ENCODE measurements around the gene CDK17.

DNA sequence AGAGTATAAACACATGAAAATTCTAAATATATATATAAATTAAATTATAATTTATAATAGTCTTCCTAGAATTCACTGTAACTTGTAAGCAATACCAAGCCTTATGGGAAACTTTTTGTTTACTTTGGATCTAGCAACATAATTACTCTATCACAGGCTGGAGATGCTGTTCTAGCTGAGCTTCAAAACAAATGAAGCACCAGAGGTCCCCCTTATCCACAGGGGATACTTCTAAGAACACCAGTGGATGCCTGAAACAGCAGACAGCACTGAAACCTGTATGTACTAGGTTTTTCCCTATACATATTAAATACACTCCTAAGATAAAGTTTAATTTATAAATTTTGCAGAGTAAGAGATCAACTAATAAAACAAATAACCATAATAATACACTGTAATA, 96.6 kb downstream of the CDK17 start:
- TF ChIP-seq, protein P1, sequence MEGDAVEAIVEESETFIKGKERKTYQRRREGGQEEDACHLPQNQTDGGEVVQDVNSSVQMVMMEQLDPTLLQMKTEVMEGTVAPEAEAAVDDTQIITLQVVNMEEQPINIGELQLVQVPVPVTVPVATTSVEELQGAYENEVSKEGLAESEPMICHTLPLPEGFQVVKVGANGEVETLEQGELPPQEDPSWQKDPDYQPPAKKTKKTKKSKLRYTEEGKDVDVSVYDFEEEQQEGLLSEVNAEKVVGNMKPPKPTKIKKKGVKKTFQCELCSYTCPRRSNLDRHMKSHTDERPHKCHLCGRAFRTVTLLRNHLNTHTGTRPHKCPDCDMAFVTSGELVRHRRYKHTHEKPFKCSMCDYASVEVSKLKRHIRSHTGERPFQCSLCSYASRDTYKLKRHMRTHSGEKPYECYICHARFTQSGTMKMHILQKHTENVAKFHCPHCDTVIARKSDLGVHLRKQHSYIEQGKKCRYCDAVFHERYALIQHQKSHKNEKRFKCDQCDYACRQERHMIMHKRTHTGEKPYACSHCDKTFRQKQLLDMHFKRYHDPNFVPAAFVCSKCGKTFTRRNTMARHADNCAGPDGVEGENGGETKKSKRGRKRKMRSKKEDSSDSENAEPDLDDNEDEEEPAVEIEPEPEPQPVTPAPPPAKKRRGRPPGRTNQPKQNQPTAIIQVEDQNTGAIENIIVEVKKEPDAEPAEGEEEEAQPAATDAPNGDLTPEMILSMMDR (IDR thresholded peaks at IDR 0.05 in 2 of 3, conservative IDR thresholded peaks at IDR 0.05 in 1 of 3; ENCODE audit: borderline replicate concordance in 1 of 3, insufficient read depth in 1 of 3, low read depth in 2 of 3, low read length in 2 of 3): no peak
- TF ChIP-seq SP1 (IDR thresholded peaks at IDR 0.05; ENCODE audit: low read depth): no peak
- no peak for TF ChIP-seq ELF1 (IDR thresholded peaks at IDR 0.05; ENCODE audit: borderline replicate concordance, low read depth)
- TF ChIP-seq POLR2A (IDR thresholded peaks at IDR 0.05; ENCODE audit: borderline replicate concordance, extremely low read depth, insufficient read depth, insufficient read length): no peak
- no peak for TF ChIP-seq YY1 (IDR thresholded peaks at IDR 0.05; ENCODE audit: extremely low read depth, insufficient replicate concordance, low read depth, low read length)
- TF ChIP-seq EZH2 (IDR thresholded peaks at IDR 0.05): no peak
- TF ChIP-seq, protein P2, sequence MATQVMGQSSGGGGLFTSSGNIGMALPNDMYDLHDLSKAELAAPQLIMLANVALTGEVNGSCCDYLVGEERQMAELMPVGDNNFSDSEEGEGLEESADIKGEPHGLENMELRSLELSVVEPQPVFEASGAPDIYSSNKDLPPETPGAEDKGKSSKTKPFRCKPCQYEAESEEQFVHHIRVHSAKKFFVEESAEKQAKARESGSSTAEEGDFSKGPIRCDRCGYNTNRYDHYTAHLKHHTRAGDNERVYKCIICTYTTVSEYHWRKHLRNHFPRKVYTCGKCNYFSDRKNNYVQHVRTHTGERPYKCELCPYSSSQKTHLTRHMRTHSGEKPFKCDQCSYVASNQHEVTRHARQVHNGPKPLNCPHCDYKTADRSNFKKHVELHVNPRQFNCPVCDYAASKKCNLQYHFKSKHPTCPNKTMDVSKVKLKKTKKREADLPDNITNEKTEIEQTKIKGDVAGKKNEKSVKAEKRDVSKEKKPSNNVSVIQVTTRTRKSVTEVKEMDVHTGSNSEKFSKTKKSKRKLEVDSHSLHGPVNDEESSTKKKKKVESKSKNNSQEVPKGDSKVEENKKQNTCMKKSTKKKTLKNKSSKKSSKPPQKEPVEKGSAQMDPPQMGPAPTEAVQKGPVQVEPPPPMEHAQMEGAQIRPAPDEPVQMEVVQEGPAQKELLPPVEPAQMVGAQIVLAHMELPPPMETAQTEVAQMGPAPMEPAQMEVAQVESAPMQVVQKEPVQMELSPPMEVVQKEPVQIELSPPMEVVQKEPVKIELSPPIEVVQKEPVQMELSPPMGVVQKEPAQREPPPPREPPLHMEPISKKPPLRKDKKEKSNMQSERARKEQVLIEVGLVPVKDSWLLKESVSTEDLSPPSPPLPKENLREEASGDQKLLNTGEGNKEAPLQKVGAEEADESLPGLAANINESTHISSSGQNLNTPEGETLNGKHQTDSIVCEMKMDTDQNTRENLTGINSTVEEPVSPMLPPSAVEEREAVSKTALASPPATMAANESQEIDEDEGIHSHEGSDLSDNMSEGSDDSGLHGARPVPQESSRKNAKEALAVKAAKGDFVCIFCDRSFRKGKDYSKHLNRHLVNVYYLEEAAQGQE (IDR thresholded peaks at IDR 0.05; ENCODE audit: low read depth): no peak
- no peak for TF ChIP-seq ZNF274 (IDR thresholded peaks at IDR 0.05; ENCODE audit: low read depth, low read length)
- TF ChIP-seq, protein P3, sequence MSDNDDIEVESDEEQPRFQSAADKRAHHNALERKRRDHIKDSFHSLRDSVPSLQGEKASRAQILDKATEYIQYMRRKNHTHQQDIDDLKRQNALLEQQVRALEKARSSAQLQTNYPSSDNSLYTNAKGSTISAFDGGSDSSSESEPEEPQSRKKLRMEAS (IDR thresholded peaks at IDR 0.05): no peak
- no peak for TF ChIP-seq SRF (IDR thresholded peaks at IDR 0.05; ENCODE audit: low read depth)

Data from HCT116 (cell line).